ENCODE measurements around the gene ARMH4.

GRCh38 chr14:58082491-58083098, 69.4 kb downstream of the ARMH4 start:
- TF ChIP-seq POLR2A (IDR thresholded peaks at IDR 0.05) (no peak), CTCF (IDR thresholded peaks at IDR 0.05) (no peak)

All from esophagus squamous epithelium (tissue), 4 donors.